Melanocyte of skin (primary cell): ENCODE data around the gene MICB. TPM values are rescaled to one million over a fixed set of nuclear protein-coding genes. Genes with fewer than 3 reads are reported as not detected.

Experiments
- small RNA-seq, 2 donors: library from RNA; depleted of rRNA; stranded (forward); fragments of <200 nt; gene quantifications; one replicate each; pipeline ENCODE3, GENCODE V24; 2012
- total RNA-seq, 2 donors: library from RNA; depleted of rRNA; stranded (reverse); fragments of >200 nt; gene quantifications; 2 replicates each; pipeline ENCODE4 v1.2.3, GENCODE V29; 2012

The MICB gene
- 10 to 100 TPM; 11.4 to 19.3 TPM for total RNA-seq

GRCh38 chr6:31497531-31498476, at the start of gene MICB:
TSS of gene MICB (plus strand) at chr6:31498145. CDS start at chr6:31498194, 49 bp downstream.

DNA sequence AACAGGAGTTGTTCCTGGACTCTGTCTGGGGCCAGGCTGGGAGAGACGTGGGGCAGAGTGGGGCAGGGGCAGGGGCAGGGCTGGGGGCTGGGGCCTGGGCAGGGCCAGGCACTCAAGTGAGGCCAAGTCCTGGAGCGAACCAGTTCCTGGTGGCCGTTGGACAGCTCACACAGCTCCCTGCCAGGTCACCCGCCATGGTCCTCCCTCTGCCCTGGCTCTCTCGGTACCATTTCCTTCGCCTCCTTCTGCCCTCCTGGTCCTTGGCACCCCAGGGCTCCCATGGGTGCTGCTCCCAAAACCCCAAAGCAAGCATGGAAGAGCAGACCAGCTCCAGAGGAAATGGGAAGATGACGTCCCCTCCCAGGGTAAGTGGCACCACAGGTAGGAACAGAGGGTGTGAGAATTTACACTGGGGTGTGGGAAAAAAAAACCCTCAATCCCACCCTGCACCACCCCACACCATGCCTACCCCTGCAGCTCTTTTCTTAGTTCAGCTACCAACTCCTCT, 30.9 kb downstream of the MICB start, which contains the start of gene MCCD1:
Gene MCCD1, plus strand, starts transcription at position 142 of the 508 bp plus-strand sequence. Its CDS starts 53 bp downstream, at position 195.

DNA sequence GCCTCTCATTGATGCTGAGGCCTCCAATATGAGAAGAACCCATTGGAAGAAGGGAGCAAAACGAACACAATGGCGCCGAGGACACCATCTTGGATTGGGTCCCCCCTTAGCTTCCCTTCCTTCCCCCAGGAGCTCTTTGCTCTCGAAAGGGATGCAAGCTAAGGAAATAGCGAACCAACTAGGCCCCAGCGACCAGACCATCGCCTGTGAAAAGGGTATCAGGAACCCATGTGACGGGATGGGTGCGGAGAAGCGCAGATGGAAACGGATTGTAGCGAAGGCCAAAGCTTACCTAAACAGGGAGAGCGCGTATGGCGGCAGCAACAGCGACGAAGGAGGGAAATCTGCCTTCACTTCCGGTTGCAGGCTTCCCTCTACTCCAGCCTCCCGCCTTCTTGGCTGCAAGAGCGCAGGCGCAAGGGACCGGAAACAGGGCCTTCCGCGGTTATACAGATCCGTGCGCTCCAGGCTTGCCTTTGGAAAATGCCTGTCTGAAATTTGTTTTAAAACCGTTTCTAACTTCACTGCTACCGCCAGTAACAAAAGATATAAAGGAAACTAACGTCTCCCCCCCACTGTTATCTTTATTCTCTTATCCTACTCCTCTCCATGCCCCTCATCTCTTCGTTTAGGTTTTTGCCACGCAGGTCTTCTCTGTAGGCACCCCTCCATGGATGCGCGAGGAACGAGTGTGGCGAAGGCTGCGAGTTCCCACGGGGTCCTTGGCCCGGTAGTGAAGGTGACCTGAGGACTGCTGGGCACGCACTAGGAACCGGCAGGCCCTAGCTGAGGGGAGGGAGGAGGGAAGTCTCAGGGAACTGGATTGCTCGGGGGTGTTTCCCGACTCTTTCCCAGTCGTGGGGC, 43.9 kb downstream of the MICB start, which contains the start of gene DDX39B:
Gene DDX39B, minus strand, starts transcription at position 346 of the 864 bp plus-strand sequence. CDS start 1,471 bp downstream, outside the sequence.

DNA sequence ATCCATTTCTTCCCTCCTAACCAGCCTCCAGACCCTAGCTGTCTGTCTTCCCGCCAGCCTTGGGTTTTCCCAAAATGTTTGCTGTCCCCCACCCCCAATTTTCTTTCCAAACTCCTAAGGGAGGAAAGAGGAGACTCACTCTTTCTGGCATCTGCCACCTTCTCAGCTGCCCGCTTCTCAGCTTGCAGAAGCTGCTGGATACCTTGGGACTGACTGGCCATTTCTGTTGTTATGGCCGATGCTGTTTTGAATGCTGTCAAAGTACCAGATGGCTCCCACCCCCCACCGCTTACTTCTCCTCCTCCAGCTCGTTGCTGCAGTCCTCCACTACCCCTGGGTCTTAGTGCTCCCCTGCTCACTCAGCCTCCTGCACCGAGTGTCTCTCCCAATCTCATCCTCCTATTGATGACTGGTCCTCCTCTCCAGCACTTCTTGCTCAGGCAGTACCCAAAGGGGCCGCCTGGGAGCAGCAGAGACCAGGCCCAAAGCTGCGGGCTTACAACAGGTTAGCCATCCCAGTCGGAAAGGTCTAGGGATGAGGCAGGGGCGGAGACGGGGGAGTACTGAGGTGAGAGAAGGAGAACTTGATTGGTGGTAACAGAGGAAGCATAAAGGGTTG, 48.5 kb downstream of the MICB start, which contains the start of gene ATP6V1G2:
Gene ATP6V1G2, minus strand, starts transcription at position 270 of the 619 bp plus-strand sequence. Its CDS starts 49 bp downstream, at position 221.

DNA sequence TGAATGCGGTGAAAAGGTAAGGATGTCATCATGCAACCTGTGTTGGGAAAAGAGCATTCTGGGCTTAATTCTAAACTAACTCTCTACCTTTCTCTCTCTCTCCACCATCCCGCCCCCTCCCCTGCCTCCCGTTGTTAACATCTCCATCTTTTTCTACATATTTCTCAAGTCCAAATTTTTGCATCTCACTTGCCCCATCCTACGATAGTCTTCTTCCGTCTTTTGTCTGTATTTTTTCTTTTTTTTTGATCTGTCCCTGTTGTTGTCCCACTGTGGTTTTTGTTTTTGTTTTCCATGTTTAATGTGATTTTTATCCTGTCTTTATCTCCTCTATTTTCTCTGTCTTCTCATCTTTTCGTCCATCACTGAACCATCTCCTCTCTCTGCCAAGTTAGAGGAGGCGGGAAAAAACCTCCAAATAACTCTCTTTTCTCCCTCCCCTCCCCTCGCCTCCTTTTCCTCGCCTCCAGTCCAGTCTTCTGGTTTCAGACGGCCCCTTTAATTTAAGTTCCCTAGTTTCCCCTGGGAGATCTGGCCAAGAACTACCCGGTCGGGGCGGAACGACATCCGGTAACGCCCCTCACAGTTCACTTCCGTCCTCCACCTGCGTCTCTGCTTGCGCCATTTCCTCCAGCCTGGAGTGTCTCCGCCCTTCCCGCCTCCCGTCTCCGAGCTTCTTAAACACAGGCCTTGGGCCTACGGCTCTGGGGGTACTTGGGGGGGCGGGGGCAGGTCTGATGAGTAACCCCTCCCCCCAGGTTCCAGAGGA, 49.2 kb downstream of the MICB start, which contains the start of gene NFKBIL1:
Gene NFKBIL1, plus strand, starts transcription at position 651 of the 769 bp plus-strand sequence. Its CDS starts 87 bp downstream, at position 738.

Small RNA genes within 50 kb of the gene (small RNA-seq; reads per million reads assigned to genes)
- gene AL663061.1 = 0 reads per million in 2 donors
- 0 reads per million in 2 donors for gene RF00019
- 490 to 581 reads per million in 2 donors for gene SNORD117
- 0 reads per million in 2 donors for gene SNORD84

Other genes with a start within 250 kb of the MICB start
- 1,000 to 10,000 TPM; 1,046 to 1,054 TPM for gene HLA-C, start 226.1 kb upstream of the MICB start, total RNA-seq
- gene HLA-B, start 141.0 kb upstream of the MICB start, total RNA-seq = 1,000 to 10,000 TPM in 1 of 2 donors, 100 to 1,000 TPM in 1; 667 to 1,189 TPM
- gene MICA, start 94.5 kb upstream of the MICB start, total RNA-seq = 10 to 100 TPM; 52.0 to 60.6 TPM
- gene MCCD1, start 30.8 kb downstream of the MICB start, total RNA-seq = not detected
- gene DDX39B, start 43.9 kb downstream of the MICB start, total RNA-seq = 100 to 1,000 TPM; 257 to 581 TPM
- 1 to 10 TPM in 1 of 2 donors, under 1 TPM in 1; 0.33 to 1.0 TPM for gene ATP6V1G2, start 48.5 kb downstream of the MICB start, total RNA-seq
- 10 to 100 TPM; 21.6 to 27.5 TPM for gene NFKBIL1, start 49.5 kb downstream of the MICB start, total RNA-seq
- gene LTA, start 74.1 kb downstream of the MICB start, total RNA-seq = under 1 TPM in 1 of 2 donors, not detected in 1; under 0.01 TPM
- under 1 TPM; under 0.01 to 0.34 TPM for gene TNF, start 77.4 kb downstream of the MICB start, total RNA-seq
- not detected for gene LTB, start 84.3 kb downstream of the MICB start, total RNA-seq
- not detected for gene LST1, start 88.1 kb downstream of the MICB start, total RNA-seq
- not detected for gene NCR3, start 94.9 kb downstream of the MICB start, total RNA-seq
- not detected for gene AIF1, start 117.1 kb downstream of the MICB start, total RNA-seq
- gene PRRC2A, start 122.6 kb downstream of the MICB start, total RNA-seq = 10 to 100 TPM; 68.5 to 72.3 TPM
- gene BAG6, start 154.5 kb downstream of the MICB start, total RNA-seq = 100 to 1,000 TPM; 125 to 160 TPM
- 1 to 10 TPM in 1 of 2 donors, under 1 TPM in 1; 0.33 to 1.0 TPM for gene APOM, start 157.7 kb downstream of the MICB start, total RNA-seq
- gene C6orf47, start 162.6 kb downstream of the MICB start, total RNA-seq = 10 to 100 TPM; 21.3 to 23.1 TPM
- 10 to 100 TPM; 13.1 to 17.3 TPM for gene GPANK1, start 166.9 kb downstream of the MICB start, total RNA-seq
- gene CSNK2B, start 167.9 kb downstream of the MICB start, total RNA-seq = 100 to 1,000 TPM; 142 to 170 TPM
- 1 to 10 TPM in 1 of 2 donors, under 1 TPM in 1; 1.00 to 2.1 TPM for gene LY6G5B, start 171.8 kb downstream of the MICB start, total RNA-seq
- gene LY6G5C, start 182.9 kb downstream of the MICB start, total RNA-seq = under 1 TPM; under 0.01 to 0.67 TPM
- 10 to 100 TPM; 47.0 to 53.0 TPM for gene ABHD16A, start 205.2 kb downstream of the MICB start, total RNA-seq
- not detected for gene LY6G6F, start 208.7 kb downstream of the MICB start, total RNA-seq
- gene LY6G6D, start 217.2 kb downstream of the MICB start, total RNA-seq = not detected
- gene LY6G6C, start 223.6 kb downstream of the MICB start, total RNA-seq = not detected
- gene MPIG6B, start 225.2 kb downstream of the MICB start, total RNA-seq = not detected
- gene DDAH2, start 231.2 kb downstream of the MICB start, total RNA-seq = 10 to 100 TPM; 10.3 to 22.0 TPM
- gene CLIC1, start 238.4 kb downstream of the MICB start, total RNA-seq = 100 to 1,000 TPM; 511 to 845 TPM
- 10 to 100 TPM; 17.6 to 22.0 TPM for gene MSH5, start 241.9 kb downstream of the MICB start, total RNA-seq